HCT116 (cell line): ENCODE results near the gene CBLIF.
"Not testable (repeated sequence)": the region's sequence is repeated elsewhere in the genome, so short reads cannot be mapped to it uniquely, and the experiment has no call there.

Source experiments
- CTCF ChIP-seq, 3 experiments: fragments of 200-600 bp in 1 of 3; sonication (generic) in 1 of 3; IDR thresholded peaks in 2 of 3; conservative IDR thresholded peaks in 1 of 3; 2 replicates each; pipeline ENCODE4 v1.5.1; 2012 to 2017; ENCODE audit warnings: low read depth in 2 of 3, low read length in 2 of 3, antibody characterized with exemption in 1 of 3, borderline replicate concordance in 1 of 3, control low read depth in 1 of 3, mild to moderate bottlenecking in 1 of 3, mixed read lengths in 1 of 3, mixed run types in 1 of 3, moderate library complexity in 1 of 3; ENCODE audit not compliant: insufficient read depth in 1 of 3
- MAX ChIP-seq: IDR thresholded peaks from 2 replicates; pipeline ENCODE4 v1.6.1; 2012

GRCh38 chr11:59848439-59848838, 3.1 kb upstream of the CBLIF start:
- not testable (repeated sequence) for TF ChIP-seq MAX; CTCF (IDR thresholded peaks at IDR 0.05 in 2 of 3, conservative IDR thresholded peaks at IDR 0.05 in 1 of 3; ENCODE audit: borderline replicate concordance in 1 of 3, insufficient read depth in 1 of 3, low read depth in 2 of 3, low read length in 2 of 3)
